Measurements from ENCODE around the gene LMNTD1.
"Not testable (repeated sequence)": the region's sequence is repeated elsewhere in the genome, so short reads cannot be mapped to it uniquely, and the experiment has no call there.

Gene LMNTD1

GRCh38 chr12:25495331-25496097 lies 57.6 kb downstream of the LMNTD1 start:
- Histone ChIP-seq H3K9me3 (ENCODE audit: control insufficient read depth in 2 of 2, low read length in 2 of 2) (no peaks in the 10 kb centered on the region), H3K4me1 (ENCODE audit: control insufficient read depth in 2 of 2, insufficient read depth in 2 of 2, low read length in 2 of 2) (no peaks in the 10 kb centered on the region), H3K9ac (ENCODE audit: low read depth in 1 of 2, low read length in 2 of 2) (no peak overlapping the region), H3K27ac (ENCODE audit: low read depth in 2 of 2, low read length in 2 of 2) (no peak overlapping the region), H3K36me3 (ENCODE audit: control insufficient read depth in 2 of 2, insufficient read depth in 2 of 2, low read length in 2 of 2) (no peaks in the 10 kb centered on the region), H3K4me3 (ENCODE audit: low read length in 2 of 2) (no peak overlapping the region), H3K27me3 (ENCODE audit: control insufficient read depth in 2 of 2, insufficient read depth in 2 of 2, low read length in 2 of 2) (no peaks in the 10 kb centered on the region)

GRCh38 chr12:25494926-25495325 lies 58.2 kb downstream of the LMNTD1 start:
- no peak overlapping the region for H3K27ac ChIP-seq (ENCODE audit: low read depth in 2 of 2, low read length in 2 of 2)
- H3K36me3 ChIP-seq (ENCODE audit: control insufficient read depth in 2 of 2, insufficient read depth in 2 of 2, low read length in 2 of 2): no peaks in the 10 kb centered on the region
- H3K4me3 ChIP-seq (ENCODE audit: low read length in 2 of 2): no peak overlapping the region
- no peaks in the 10 kb centered on the region for H3K4me1 ChIP-seq (ENCODE audit: control insufficient read depth in 2 of 2, insufficient read depth in 2 of 2, low read length in 2 of 2)
- H3K9ac ChIP-seq (ENCODE audit: low read depth in 1 of 2, low read length in 2 of 2): no peak overlapping the region
- H3K27me3 ChIP-seq (ENCODE audit: control insufficient read depth in 2 of 2, insufficient read depth in 2 of 2, low read length in 2 of 2): no peaks in the 10 kb centered on the region
- H3K9me3 ChIP-seq (ENCODE audit: control insufficient read depth in 2 of 2, low read length in 2 of 2): no peaks in the 10 kb centered on the region

- no peaks in the 10 kb centered on the region for H3K27me3 ChIP-seq (ENCODE audit: control insufficient read depth in 2 of 2, insufficient read depth in 2 of 2, low read length in 2 of 2)
- no peak overlapping the region for H3K27ac ChIP-seq (ENCODE audit: low read depth in 2 of 2, low read length in 2 of 2)
- H3K9me3 ChIP-seq (ENCODE audit: control insufficient read depth in 2 of 2, low read length in 2 of 2): no peaks in the 10 kb centered on the region
- H3K9ac ChIP-seq (ENCODE audit: low read depth in 1 of 2, low read length in 2 of 2): no peak overlapping the region
- no peaks in the 10 kb centered on the region for H3K4me1 ChIP-seq (ENCODE audit: control insufficient read depth in 2 of 2, insufficient read depth in 2 of 2, low read length in 2 of 2)
- no peaks in the 10 kb centered on the region for H3K36me3 ChIP-seq (ENCODE audit: control insufficient read depth in 2 of 2, insufficient read depth in 2 of 2, low read length in 2 of 2)
- H3K4me3 ChIP-seq (ENCODE audit: low read length in 2 of 2): no peak overlapping the region
Measured at GRCh38 chr12:25493682-25494081, 59.4 kb downstream of the LMNTD1 start.

GRCh38 chr12:25491396-25492325 lies 61.4 kb downstream of the LMNTD1 start:
- no peak overlapping the region for H3K27ac ChIP-seq (ENCODE audit: low read depth in 2 of 2, low read length in 2 of 2)
- no peak overlapping the region for H3K9ac ChIP-seq (ENCODE audit: low read depth in 1 of 2, low read length in 2 of 2)
- H3K9me3 ChIP-seq (ENCODE audit: control insufficient read depth in 2 of 2, low read length in 2 of 2): no peaks in the 10 kb centered on the region
- no peak overlapping the region for H3K4me3 ChIP-seq (ENCODE audit: low read length in 2 of 2)
- no peaks in the 10 kb centered on the region for H3K27me3 ChIP-seq (ENCODE audit: control insufficient read depth in 2 of 2, insufficient read depth in 2 of 2, low read length in 2 of 2)
- H3K4me1 ChIP-seq (ENCODE audit: control insufficient read depth in 2 of 2, insufficient read depth in 2 of 2, low read length in 2 of 2): no peaks in the 10 kb centered on the region
- H3K36me3 ChIP-seq (ENCODE audit: control insufficient read depth in 2 of 2, insufficient read depth in 2 of 2, low read length in 2 of 2): no peaks in the 10 kb centered on the region

- H3K9me3 ChIP-seq (ENCODE audit: control insufficient read depth in 2 of 2, low read length in 2 of 2); H3K27ac ChIP-seq (ENCODE audit: low read depth in 2 of 2, low read length in 2 of 2); H3K4me1 ChIP-seq (ENCODE audit: control insufficient read depth in 2 of 2, insufficient read depth in 2 of 2, low read length in 2 of 2); H3K9ac ChIP-seq (ENCODE audit: low read depth in 1 of 2, low read length in 2 of 2); H3K4me3 ChIP-seq (ENCODE audit: low read length in 2 of 2); H3K36me3 ChIP-seq (ENCODE audit: control insufficient read depth in 2 of 2, insufficient read depth in 2 of 2, low read length in 2 of 2); H3K27me3 ChIP-seq (ENCODE audit: control insufficient read depth in 2 of 2, insufficient read depth in 2 of 2, low read length in 2 of 2): not testable (repeated sequence)
Measured at GRCh38 chr12:25488956-25489870, 63.9 kb downstream of the LMNTD1 start.

GRCh38 chr12:25482625-25483024 lies 70.5 kb downstream of the LMNTD1 start:
- Histone ChIP-seq H3K9ac (ENCODE audit: low read depth in 1 of 2, low read length in 2 of 2) (no peak overlapping the region), H3K4me1 (ENCODE audit: control insufficient read depth in 2 of 2, insufficient read depth in 2 of 2, low read length in 2 of 2) (no peaks in the 10 kb centered on the region), H3K27me3 (ENCODE audit: control insufficient read depth in 2 of 2, insufficient read depth in 2 of 2, low read length in 2 of 2) (no peaks in the 10 kb centered on the region), H3K27ac (ENCODE audit: low read depth in 2 of 2, low read length in 2 of 2) (no peak overlapping the region), H3K36me3 (ENCODE audit: control insufficient read depth in 2 of 2, insufficient read depth in 2 of 2, low read length in 2 of 2) (no peaks in the 10 kb centered on the region), H3K9me3 (ENCODE audit: control insufficient read depth in 2 of 2, low read length in 2 of 2) (no peaks in the 10 kb centered on the region), H3K4me3 (ENCODE audit: low read length in 2 of 2) (no peak overlapping the region)

- no peaks in the 10 kb centered on the region for H3K27me3 ChIP-seq (ENCODE audit: control insufficient read depth in 2 of 2, insufficient read depth in 2 of 2, low read length in 2 of 2)
- no peak overlapping the region for H3K9ac ChIP-seq (ENCODE audit: low read depth in 1 of 2, low read length in 2 of 2)
- H3K27ac ChIP-seq (ENCODE audit: low read depth in 2 of 2, low read length in 2 of 2): no peak overlapping the region
- no peak overlapping the region for H3K4me3 ChIP-seq (ENCODE audit: low read length in 2 of 2)
- no peaks in the 10 kb centered on the region for H3K4me1 ChIP-seq (ENCODE audit: control insufficient read depth in 2 of 2, insufficient read depth in 2 of 2, low read length in 2 of 2)
- no peaks in the 10 kb centered on the region for H3K9me3 ChIP-seq (ENCODE audit: control insufficient read depth in 2 of 2, low read length in 2 of 2)
- no peaks in the 10 kb centered on the region for H3K36me3 ChIP-seq (ENCODE audit: control insufficient read depth in 2 of 2, insufficient read depth in 2 of 2, low read length in 2 of 2)
Measured at GRCh38 chr12:25480145-25480544, 72.9 kb downstream of the LMNTD1 start.

- Histone ChIP-seq H3K4me3 (ENCODE audit: low read length in 2 of 2) (no peak overlapping the region), H3K4me1 (ENCODE audit: control insufficient read depth in 2 of 2, insufficient read depth in 2 of 2, low read length in 2 of 2) (no peaks in the 10 kb centered on the region), H3K9ac (ENCODE audit: low read depth in 1 of 2, low read length in 2 of 2) (no peak overlapping the region), H3K9me3 (ENCODE audit: control insufficient read depth in 2 of 2, low read length in 2 of 2) (no peaks in the 10 kb centered on the region), H3K36me3 (ENCODE audit: control insufficient read depth in 2 of 2, insufficient read depth in 2 of 2, low read length in 2 of 2) (no peaks in the 10 kb centered on the region), H3K27me3 (ENCODE audit: control insufficient read depth in 2 of 2, insufficient read depth in 2 of 2, low read length in 2 of 2) (no peaks in the 10 kb centered on the region), H3K27ac (ENCODE audit: low read depth in 2 of 2, low read length in 2 of 2) (no peak overlapping the region)
Measured at GRCh38 chr12:25477217-25477616, 75.9 kb downstream of the LMNTD1 start.

- Histone ChIP-seq H3K27ac (ENCODE audit: low read depth in 2 of 2, low read length in 2 of 2) (no peak overlapping the region), H3K4me1 (ENCODE audit: control insufficient read depth in 2 of 2, insufficient read depth in 2 of 2, low read length in 2 of 2) (no peaks in the 10 kb centered on the region), H3K36me3 (ENCODE audit: control insufficient read depth in 2 of 2, insufficient read depth in 2 of 2, low read length in 2 of 2) (no peaks in the 10 kb centered on the region), H3K9ac (ENCODE audit: low read depth in 1 of 2, low read length in 2 of 2) (no peak overlapping the region), H3K27me3 (ENCODE audit: control insufficient read depth in 2 of 2, insufficient read depth in 2 of 2, low read length in 2 of 2) (no peaks in the 10 kb centered on the region), H3K4me3 (ENCODE audit: low read length in 2 of 2) (no peak overlapping the region), H3K9me3 (ENCODE audit: control insufficient read depth in 2 of 2, low read length in 2 of 2) (no peaks in the 10 kb centered on the region)
Measured at GRCh38 chr12:25472453-25472852, 80.6 kb downstream of the LMNTD1 start.

Measured in mucosa of rectum (tissue), 2 donors.